Glomerular endothelial cell (primary cell): ENCODE measurements around the gene DUOX1. TPM values are rescaled to one million over a fixed set of nuclear protein-coding genes. Genes with fewer than 3 reads are reported as not detected.
"Not testable (repeated sequence)": the region's sequence is repeated elsewhere in the genome, so short reads cannot be mapped to it uniquely, and the experiment has no call there.

Source experiments
- DNase-seq: peaks from one replicate; pipeline ENCODE4 v3.0.0-alpha.2; 2011; ENCODE audit warnings: low read depth, low spot score; ENCODE audit errors: extremely low read depth
- total RNA-seq: library from RNA; depleted of rRNA; stranded (reverse); fragments of >200 nt; gene quantifications from 2 replicates; pipeline ENCODE4 v1.2.3, GENCODE V29; 2015

Gene DUOX1
- total RNA-seq, result not detected in 2 replicates

GRCh38 chr15:45129651-45130129 is at the start of gene DUOX1, which contains the start of gene DUOXA1:
DUOX1 (plus strand) TSS chr15:45129994; CDS start chr15:45131967, 1,973 bp downstream.
DUOXA1 (minus strand) TSS chr15:45129879; CDS start chr15:45123014, 6,865 bp downstream.
- DNase-seq, result no peak

- not testable (repeated sequence) for DNase-seq
Measured at GRCh38 chr15:45080593-45080992, 49.2 kb upstream of the DUOX1 start.

- DNase-seq, result not testable (repeated sequence)
Measured at GRCh38 chr15:45082412-45082811, 47.4 kb upstream of the DUOX1 start.

DNA sequence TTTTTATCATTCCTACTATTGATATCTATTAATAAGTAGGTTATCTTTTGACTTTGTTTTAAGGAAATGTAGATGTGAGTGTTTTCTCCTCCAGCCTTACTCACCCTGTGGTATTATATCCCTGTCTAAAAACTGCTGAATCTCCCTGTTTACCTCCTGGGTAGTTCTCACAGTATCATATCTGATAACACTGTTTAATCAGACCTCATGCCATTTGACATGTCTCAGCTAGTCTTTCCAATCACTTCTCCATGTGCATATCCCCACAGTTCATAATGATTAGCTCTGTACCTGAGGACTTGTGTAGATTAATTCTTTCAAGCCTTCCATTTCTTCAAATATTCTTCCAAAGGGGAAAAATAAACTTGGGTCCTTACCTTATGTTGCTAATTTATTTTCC is 46.6 kb upstream of the DUOX1 start:
- DNase-seq, result no peak

DNA sequence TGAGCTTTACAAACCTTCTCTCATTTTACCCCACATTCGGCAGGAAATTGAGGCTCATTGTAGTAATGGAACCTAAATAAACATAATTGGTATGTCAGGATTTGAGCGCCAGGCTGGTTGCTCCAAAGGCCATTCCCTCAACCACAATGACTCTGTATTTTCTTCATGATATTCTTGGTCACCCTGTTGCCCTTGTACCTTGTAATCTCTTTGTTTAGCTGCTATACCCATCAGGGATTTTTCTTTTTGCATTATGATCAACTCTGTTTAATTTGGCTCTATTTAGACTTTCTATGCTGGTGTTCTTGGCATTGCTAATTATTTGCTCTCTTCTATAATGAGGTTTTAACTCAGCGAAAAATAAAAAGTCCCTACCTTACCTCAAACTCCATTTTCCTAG is 45.6 kb upstream of the DUOX1 start:
- DNase-seq, result no peak

DNA sequence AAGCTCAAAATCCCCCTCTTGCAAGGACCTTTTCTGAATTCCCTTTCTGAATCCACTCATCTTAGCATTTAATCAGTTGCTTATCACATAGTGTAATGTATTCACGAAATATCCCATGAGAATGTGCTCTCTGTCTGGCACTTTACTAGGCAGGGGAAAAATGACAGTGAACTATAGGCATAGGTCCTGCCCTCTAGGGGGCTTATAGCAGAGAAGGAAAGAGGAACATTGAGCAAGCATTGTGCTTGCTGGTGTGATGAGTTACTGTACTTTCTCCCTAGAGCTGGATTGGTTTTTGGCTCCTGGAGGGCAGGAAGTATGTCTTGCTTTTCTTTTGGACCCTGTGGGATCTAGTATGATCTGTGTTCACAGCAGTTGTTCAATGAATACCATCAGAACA is 42.3 kb upstream of the DUOX1 start:
- no peak for DNase-seq

DNA sequence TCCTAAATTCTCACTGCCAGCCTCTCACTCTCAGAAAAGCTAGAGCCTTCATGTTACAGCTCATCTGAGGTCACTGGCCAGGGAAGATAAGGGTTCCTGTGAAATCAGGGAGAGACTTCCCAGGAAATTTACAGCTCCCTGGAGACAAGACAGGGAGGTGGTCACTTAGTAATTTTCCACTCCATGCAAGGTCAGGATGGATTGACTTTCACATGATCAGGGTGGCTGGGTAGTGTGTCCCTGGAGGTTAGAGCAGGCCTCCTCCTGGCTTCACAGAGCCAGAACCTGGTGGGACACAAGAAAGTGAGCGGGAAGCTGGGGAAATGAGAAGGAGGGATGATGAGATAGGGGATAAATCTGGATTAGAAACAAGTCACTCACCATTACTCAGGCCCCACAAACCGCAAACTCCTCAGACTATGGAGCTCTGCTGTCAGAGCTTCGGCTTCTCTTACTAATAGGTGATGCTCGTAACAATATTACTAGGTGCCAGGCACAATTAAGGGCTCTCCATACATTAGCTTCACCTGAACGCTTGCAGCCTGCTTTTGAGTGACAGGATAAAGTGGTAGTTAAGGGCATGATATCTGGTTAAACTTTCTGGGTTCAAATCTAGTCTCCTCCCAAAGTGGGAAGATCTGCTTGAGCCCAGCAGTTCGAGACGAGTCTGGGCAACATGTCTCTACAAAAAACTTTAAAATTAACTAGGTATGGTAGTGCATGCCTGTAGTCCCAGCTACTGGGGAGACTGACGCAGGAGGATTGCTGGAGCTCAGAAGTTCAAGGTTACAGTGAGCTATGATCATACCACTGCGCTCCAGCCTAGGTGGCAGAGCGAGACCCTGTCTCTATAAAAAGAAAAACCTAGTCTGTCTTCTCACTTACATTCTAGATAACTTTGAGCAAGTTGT is 40.7 kb upstream of the DUOX1 start:
- DNase-seq, result no peak

- no peak for DNase-seq
Measured at GRCh38 chr15:45089712-45090373, 40.0 kb upstream of the DUOX1 start.

GRCh38 chr15:45091161-45091560 is 38.6 kb upstream of the DUOX1 start:
- no peak for DNase-seq

DNA sequence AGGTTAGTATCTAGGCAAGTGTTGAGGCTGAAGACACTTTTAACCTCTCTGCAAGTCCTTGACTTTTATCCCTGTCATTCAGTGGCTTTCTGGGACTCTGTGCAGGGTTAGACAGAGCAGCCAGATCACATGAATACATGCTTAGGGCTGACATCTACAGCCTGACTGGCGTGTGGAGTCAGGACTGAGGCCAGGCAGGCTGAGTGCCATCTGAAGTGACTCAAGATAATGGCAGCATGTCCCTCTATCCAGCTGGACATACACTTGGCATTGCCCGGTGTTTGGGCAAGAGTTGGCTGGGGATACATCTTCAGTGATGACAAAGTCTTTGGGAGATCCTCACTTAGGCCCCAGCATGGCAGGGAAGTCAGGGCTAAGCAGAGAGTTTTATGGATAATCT is 38.2 kb upstream of the DUOX1 start:
- no peak for DNase-seq

DNA sequence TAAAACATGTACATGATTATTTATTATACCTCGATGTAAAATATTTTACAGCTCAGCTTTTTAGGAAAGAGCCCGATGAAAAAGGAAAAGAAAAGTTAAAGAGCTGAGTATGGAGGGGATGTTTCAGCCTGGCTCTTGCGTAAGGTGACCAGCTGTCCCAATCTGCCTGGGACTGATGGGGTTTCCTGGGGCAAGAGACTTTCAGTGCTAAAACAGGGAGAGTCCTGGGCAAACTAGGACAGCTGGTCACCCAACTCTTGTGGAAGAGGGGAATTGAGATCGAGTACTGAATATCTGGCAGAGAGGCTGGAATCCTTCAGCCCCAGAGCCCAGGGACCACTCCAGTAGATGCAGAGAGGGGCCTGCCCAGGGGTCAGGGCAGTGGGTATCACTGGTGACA is 36.8 kb upstream of the DUOX1 start:
- DNase-seq, result no peak

DNA sequence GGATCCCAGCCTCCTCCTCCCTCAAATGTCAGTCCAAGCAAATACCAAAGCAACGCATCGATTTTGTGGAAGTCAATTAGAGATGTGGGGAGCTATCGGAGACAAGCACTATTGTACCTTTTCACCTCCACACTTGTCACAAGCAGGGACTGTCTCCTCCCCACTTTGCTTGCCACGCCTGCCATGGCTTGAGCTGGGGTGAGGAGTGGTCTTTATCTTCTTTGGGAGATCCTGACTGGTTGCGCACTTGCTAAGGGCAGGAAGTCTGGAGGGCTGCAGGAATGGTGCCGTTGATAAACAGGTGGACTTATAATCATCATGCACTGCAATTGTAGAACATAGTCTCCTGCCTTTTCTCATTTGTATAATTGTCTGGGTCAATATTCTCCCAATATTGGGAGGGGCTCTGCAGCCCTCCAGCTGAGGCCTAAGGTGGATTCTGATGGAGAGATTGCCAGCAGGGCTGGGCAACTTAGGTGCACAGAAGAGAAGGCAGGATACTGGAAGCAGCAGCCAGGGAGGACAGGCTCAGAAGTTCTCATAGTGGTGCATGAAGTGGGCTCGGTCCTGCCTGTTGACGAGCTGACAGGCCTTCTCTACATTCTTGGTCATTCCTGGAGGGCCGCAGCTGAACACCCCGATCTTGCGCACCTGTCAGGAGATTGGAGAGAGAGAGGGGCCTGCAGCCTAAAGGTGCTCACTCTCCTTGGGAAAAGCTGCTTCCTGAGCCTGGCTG is 36.0 kb upstream of the DUOX1 start:
- no peak for DNase-seq

DNA sequence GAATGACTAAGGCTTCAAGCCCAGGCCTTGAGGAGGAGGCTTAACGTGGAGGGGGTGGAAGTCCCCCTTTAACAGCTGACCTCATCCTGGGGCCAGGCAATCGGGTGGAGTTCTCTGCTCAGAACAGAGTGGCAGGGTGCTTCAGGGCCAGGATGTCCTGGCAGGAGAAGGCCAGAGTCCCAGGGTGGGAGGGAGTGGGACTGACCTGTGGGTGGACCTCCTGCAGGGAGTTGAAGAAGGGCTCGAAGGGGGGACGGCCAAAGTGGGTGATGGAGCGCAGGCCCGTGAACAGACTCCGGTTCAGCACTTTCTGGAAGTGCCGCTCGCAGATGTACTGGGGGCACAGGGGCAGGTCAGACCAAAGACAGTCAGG is 35.5 kb upstream of the DUOX1 start:
- no peak for DNase-seq

- no peak for DNase-seq
Measured at GRCh38 chr15:45095661-45096060, 34.1 kb upstream of the DUOX1 start.

- no peak for DNase-seq
Measured at GRCh38 chr15:45097466-45097865, 32.3 kb upstream of the DUOX1 start.

GRCh38 chr15:45099549-45100165 is 30.1 kb upstream of the DUOX1 start:
- DNase-seq, result no peak

DNA sequence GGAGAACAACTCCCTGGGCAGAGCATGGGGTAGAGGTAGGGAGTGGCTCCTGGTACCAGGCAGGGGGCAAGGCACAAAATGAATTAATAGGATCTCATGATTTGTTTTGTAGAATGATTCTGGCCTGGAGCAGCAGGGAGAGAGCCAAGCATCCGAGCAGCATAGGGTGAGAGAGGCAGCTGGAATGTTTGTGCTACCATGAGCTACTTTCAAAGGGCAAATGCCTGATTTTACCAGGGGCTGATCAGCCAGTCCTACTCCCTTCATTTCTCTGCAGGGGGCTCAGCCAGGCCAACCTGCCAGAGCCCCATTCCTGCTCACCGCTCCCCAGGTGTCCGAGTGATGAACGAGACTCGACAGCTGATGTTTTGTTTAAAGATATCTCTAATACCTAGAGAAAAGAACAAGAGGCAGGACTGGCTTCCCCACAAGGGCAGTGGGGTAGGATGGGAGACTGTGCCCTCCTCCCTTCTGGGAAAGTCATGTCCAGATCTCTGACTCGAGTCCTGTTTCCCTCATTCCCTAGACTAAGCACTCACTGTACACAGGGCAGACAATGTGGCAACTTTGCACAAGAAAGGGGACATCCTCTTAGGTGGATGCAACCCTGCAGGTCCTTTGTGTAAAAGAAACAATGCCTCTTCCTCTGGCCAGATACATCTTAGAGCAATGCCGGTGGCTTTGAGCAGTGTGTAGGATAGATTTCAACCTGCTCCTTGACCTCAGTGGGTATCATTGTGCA is 28.7 kb upstream of the DUOX1 start:
- DNase-seq, result no peak

DNA sequence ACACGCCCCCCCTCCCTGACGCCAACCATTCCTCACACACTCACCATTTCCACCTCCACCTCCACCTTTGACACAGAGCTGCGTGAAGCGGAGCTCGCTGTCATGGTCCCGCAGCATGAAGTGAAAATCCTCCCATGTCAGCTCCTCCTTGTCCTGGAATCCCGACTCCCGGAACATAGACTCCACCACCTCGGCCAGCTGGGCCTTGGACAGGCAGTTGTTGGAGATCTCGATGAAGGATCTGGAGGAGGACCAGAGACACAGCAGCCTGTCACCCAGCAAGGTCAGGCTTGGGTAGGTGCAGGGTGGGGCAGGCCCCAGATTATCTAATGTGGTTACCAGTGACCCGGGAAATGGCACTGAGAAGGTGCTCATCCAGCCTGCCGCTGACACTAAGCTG is 28.0 kb upstream of the DUOX1 start:
- no peak for DNase-seq

- no peak for DNase-seq
Measured at GRCh38 chr15:45102226-45102625, 27.6 kb upstream of the DUOX1 start.

DNA sequence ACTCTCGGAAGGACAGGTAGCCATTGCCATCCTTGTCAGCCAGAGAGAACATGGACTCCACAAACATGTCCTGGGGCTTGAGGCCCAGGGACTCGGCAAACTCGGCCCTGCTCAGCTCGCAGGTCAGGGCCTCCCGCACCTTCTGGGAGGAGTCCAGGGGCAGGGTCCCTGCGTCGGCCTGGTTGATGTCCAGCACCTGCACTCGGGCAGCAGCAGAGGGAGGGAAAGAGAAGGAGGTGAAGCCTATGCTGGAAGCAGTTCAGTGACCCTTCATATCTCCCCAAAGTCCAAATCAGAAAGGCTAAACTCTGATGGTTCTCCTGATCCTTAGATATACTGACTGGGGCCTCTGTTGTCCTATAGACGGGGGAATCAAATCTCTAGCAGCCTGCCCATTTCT is 25.6 kb upstream of the DUOX1 start:
- DNase-seq, result not testable (repeated sequence)
